Measurements from ENCODE around the gene PKIG. TPM values are rescaled to one million over a fixed set of nuclear protein-coding genes. Genes with fewer than 3 reads are reported as not detected.

The PKIG gene
- total RNA-seq, 1 experiment from 2014 or later, result 20.1 TPM

- DNase-seq (ENCODE audit: low read depth, low spot score) (no peak), ATAC-seq (no peak)
- no peak overlapping the region for H3K4me3 ChIP-seq (replicated peaks in 1 of 2; ENCODE audit: low read depth in 1 of 2, low read length in 2 of 2)
- no peaks in the 10 kb centered on the region for H3K9me3 ChIP-seq (ENCODE audit: control insufficient read depth in 1 of 2, insufficient read depth in 1 of 2, low read depth in 1 of 2, low read length in 2 of 2)
- H3K4me1 ChIP-seq (ENCODE audit: control insufficient read depth in 1 of 2, insufficient read depth in 2 of 2, low read length in 2 of 2), result peaks cover 3 to 4% of the 10 kb centered on the region in 2 experiments; a peak in 3 of 4 replicates
- ChIA-PET POLR2A (no interaction called here), RAD21 (ENCODE audit: low non-redundant PET in 1 of 2, low total read pairs in 2 of 2, uncharacterized antibody in 2 of 2, unreplicated experiment in 2 of 2) (no interaction called here), CTCF (no interaction called here)
- no peaks in the 10 kb centered on the region for H3K9me2 ChIP-seq (ENCODE audit: insufficient read depth)
- no peak overlapping the region for H2AFZ ChIP-seq (ENCODE audit: low read depth, low read length, poor library complexity, severe bottlenecking)
- no peak overlapping the region for H3K9ac ChIP-seq (ENCODE audit: low read length)
- H3K27ac ChIP-seq (ENCODE audit: low read depth, low read length), result no peak overlapping the region
- H3K36me3 ChIP-seq (ENCODE audit: control insufficient read depth in 1 of 2, insufficient read depth in 2 of 2, low read length in 2 of 2), result no peaks in the 10 kb centered on the region
- no peak overlapping the region for H3K4me2 ChIP-seq (ENCODE audit: low read length)
- intact Hi-C loops (cut with micrococcal nuclease), result no loop called here
- 0 out of 2 replicates have a peak, but pooled peaks cover 3% of the 10 kb centered on the region for H3K27me3 ChIP-seq (ENCODE audit: insufficient read depth, low read length)
- no TSS peak for BruUV-seq (replicated peaks)
- TF ChIP-seq CBX3 (IDR thresholded peaks at IDR 0.05; ENCODE audit: low read depth) (no peak), ZBTB33 (IDR thresholded peaks at IDR 0.05; ENCODE audit: extremely low read depth, insufficient replicate concordance, low read length) (no peak), ZFX (IDR thresholded peaks at IDR 0.05) (no peak), EZH2phosphoT487 (IDR thresholded peaks at IDR 0.05; ENCODE audit: borderline replicate concordance) (no peak), ZNF274 (IDR thresholded peaks at IDR 0.05; ENCODE audit: low read depth, low read length) (no peak), JUND (IDR thresholded peaks at IDR 0.05) (no peak), RAD21 (IDR thresholded peaks at IDR 0.05; ENCODE audit: low read depth) (no peak)
- H3K79me2 ChIP-seq (ENCODE audit: insufficient read depth, low read length), result no peaks in the 10 kb centered on the region
- no peaks in the 10 kb centered on the region for H4K20me1 ChIP-seq (ENCODE audit: insufficient read depth)
Measured at GRCh38 chr20:44656448-44656847, 74.1 kb downstream of the PKIG start.

GRCh38 chr20:44657875-44658274 is 75.5 kb downstream of the PKIG start:
- Histone ChIP-seq H2AFZ (ENCODE audit: low read depth, low read length, poor library complexity, severe bottlenecking) (no peak overlapping the region), H3K79me2 (ENCODE audit: insufficient read depth, low read length) (no peaks in the 10 kb centered on the region), H4K20me1 (ENCODE audit: insufficient read depth) (no peaks in the 10 kb centered on the region), H3K9me3 (ENCODE audit: control insufficient read depth in 1 of 2, insufficient read depth in 1 of 2, low read depth in 1 of 2, low read length in 2 of 2) (no peaks in the 10 kb centered on the region), H3K4me3 (replicated peaks in 1 of 2; ENCODE audit: low read depth in 1 of 2, low read length in 2 of 2) (no peak overlapping the region), H3K27ac (ENCODE audit: low read depth, low read length) (no peak overlapping the region), H3K9me2 (ENCODE audit: insufficient read depth) (no peaks in the 10 kb centered on the region), H3K4me1 (ENCODE audit: control insufficient read depth in 1 of 2, insufficient read depth in 2 of 2, low read length in 2 of 2) (peaks cover 0 to 3% of the 10 kb centered on the region in 2 experiments; a peak in 2 of 4 replicates), H3K4me2 (ENCODE audit: low read length) (no peak overlapping the region), H3K36me3 (ENCODE audit: control insufficient read depth in 1 of 2, insufficient read depth in 2 of 2, low read length in 2 of 2) (no peaks in the 10 kb centered on the region), H3K27me3 (ENCODE audit: insufficient read depth, low read length) (0 out of 2 replicates have a peak, but pooled peaks cover 3% of the 10 kb centered on the region), H3K9ac (ENCODE audit: low read length) (no peak overlapping the region)
- DNase-seq (ENCODE audit: low read depth, low spot score) (no peak), ATAC-seq (no peak)
- TF ChIP-seq EGR1 (IDR thresholded peaks at IDR 0.05; ENCODE audit: low read depth) (no peak), YY1 (IDR thresholded peaks at IDR 0.05; ENCODE audit: extremely low read depth, insufficient replicate concordance, low read depth, low read length) (no peak), SRF (IDR thresholded peaks at IDR 0.05; ENCODE audit: low read depth) (no peak), REST (IDR thresholded peaks at IDR 0.05; ENCODE audit: low read depth) (no peak), ATF3 (IDR thresholded peaks at IDR 0.05) (no peak), CEBPB (IDR thresholded peaks at IDR 0.05; ENCODE audit: low read depth) (no peak), CBX3 (IDR thresholded peaks at IDR 0.05; ENCODE audit: low read depth) (no peak)
- RAD21 ChIA-PET (ENCODE audit: low non-redundant PET in 1 of 2, low total read pairs in 2 of 2, uncharacterized antibody in 2 of 2, unreplicated experiment in 2 of 2), result no interaction called here
- intact Hi-C loops (cut with micrococcal nuclease), result no loop called here
- CTCF ChIA-PET, result no interaction called here
- BruUV-seq (replicated peaks), result no TSS peak
- POLR2A ChIA-PET, result no interaction called here
